Natural killer cell (primary cell): ENCODE results near the gene SLC49A3. TPM values are rescaled to one million over a fixed set of nuclear protein-coding genes. Genes with fewer than 3 reads are reported as not detected.

Experiments used
- ATAC-seq, 3 donors: fragments of 150-1000 bp in 2 of 3; fragments of 200-7000 bp in 1 of 3; cut with Tn5 transposase; 1 replicate in 1 of 3; 2 replicates in 2 of 3; pipeline ENCODE4 v1.10.0; 2021; ENCODE audit warnings: mild to moderate bottlenecking in 2 of 3, moderate library complexity in 2 of 3
- DNase-seq, 2 donors: peaks; one replicate each; pipeline versions ENCODE4 v3.0.0 to v3.0.0-alpha.2; 2013 to 2021; ENCODE audit warnings: mixed read lengths in 1 of 2
- H3K27ac ChIP-seq: one replicate; pipeline ENCODE4 v1.5.1; 2013; ENCODE audit warnings: mild to moderate bottlenecking, low read length
- H3K27me3 ChIP-seq: one replicate; pipeline ENCODE4 v1.6.1; 2013; ENCODE audit warnings: low read length; ENCODE audit not compliant: control insufficient read depth, insufficient read depth
- H3K36me3 ChIP-seq: one replicate; pipeline ENCODE4 v1.6.1; 2013; ENCODE audit warnings: low read length; ENCODE audit not compliant: control insufficient read depth, insufficient read depth
- H3K4me1 ChIP-seq: one replicate; pipeline ENCODE4 v1.6.1; 2013; ENCODE audit warnings: low read length; ENCODE audit not compliant: control insufficient read depth, insufficient read depth
- H3K4me3 ChIP-seq: one replicate; pipeline ENCODE4 v1.5.1; 2013; ENCODE audit warnings: low read length
- H3K9me3 ChIP-seq: one replicate; pipeline ENCODE4 v1.6.1; 2013; ENCODE audit warnings: low read length; ENCODE audit not compliant: control insufficient read depth, insufficient read depth
- H3K27ac Mint-ChIP-seq, 2 donors: one replicate each; pipeline ENCODE4 v1.8.0; 2022; ENCODE audit warnings: mild to moderate bottlenecking in 2 of 2, mixed read lengths in 2 of 2, moderate library complexity in 1 of 2
- H3K27me3 Mint-ChIP-seq, 2 donors: one replicate each; pipeline ENCODE4 v1.8.0; 2022; ENCODE audit warnings: low read depth in 2 of 2, mixed read lengths in 2 of 2
- H3K36me3 Mint-ChIP-seq: one replicate; pipeline ENCODE4 v1.8.0; 2022; ENCODE audit warnings: mixed read lengths
- H3K4me1 Mint-ChIP-seq, 2 donors: one replicate each; pipeline ENCODE4 v1.8.0; 2022; ENCODE audit warnings: mixed read lengths in 2 of 2
- H3K4me3 Mint-ChIP-seq: one replicate; pipeline ENCODE4 v1.8.0; 2022; ENCODE audit warnings: mild to moderate bottlenecking, moderate library complexity, mixed read lengths
- H3K9me3 Mint-ChIP-seq, 2 donors: one replicate each; pipeline ENCODE4 v1.8.0; 2022; ENCODE audit warnings: mixed read lengths in 2 of 2
- CTCF ChIP-seq: fragments of 200-600 bp; IDR thresholded peaks from one replicate; pipeline ENCODE4 v1.8.0; 2022; ENCODE audit warnings: antibody characterized with exemption
- WGBS: methylation state at CpG from one replicate; pipeline ENCODE4 v1.1.7; 2013; ENCODE audit warnings: missing lambda C conversion rate; ENCODE audit not compliant: insufficient coverage; 5-methylcytosine and 5-hydroxymethylcytosine counted together
- intact Hi-C: fragments of 100-400 bp; cut with micrococcal nuclease; formaldehyde crosslinking; loops from one replicate; pipeline ENCODE4 v1.14.2; 2022
- total RNA-seq, 4 donors: library from RNA; stranded (reverse); fragments of 120-200 nt in 1 of 4; gene quantifications; one replicate each; pipeline versions ENCODE4 v1.2.3 to v1.2.4, GENCODE V29; 2013 to 2022

SLC49A3 gene
- total RNA-seq, 3 donors from 2014 or later (not counting 1 experiment from before 2014, with no cell fraction given), result 10.0 to 14.9 (median 10.4) TPM

- ATAC-seq, result no peak
- peaks cover 22% of the 10 kb centered on the region for H3K4me1 ChIP-seq
- no peak overlapping the region for H3K4me3 ChIP-seq
- H3K27ac Mint-ChIP-seq, result peak overlapping the region; percentile 64 to 65
- no peaks in the 10 kb centered on the region for H3K9me3 ChIP-seq
- 51% methylated on average over 8 of the region's 9 CpGs for WGBS
- intact Hi-C loops, result no loop called here
- H3K4me1 Mint-ChIP-seq, result peaks cover 32 to 60% of the 10 kb centered on the region in 2 donors
- H3K27me3 Mint-ChIP-seq, result no peaks in the 10 kb centered on the region
- no peak for TF ChIP-seq CTCF
- no peaks in the 10 kb centered on the region for H3K36me3 ChIP-seq
- no peak overlapping the region for H3K27ac ChIP-seq
- no peak for DNase-seq
- H3K27me3 ChIP-seq, result no peaks in the 10 kb centered on the region
- H3K36me3 Mint-ChIP-seq, result no peaks in the 10 kb centered on the region
- H3K4me3 Mint-ChIP-seq, result no peak overlapping the region
- no peaks in the 10 kb centered on the region for H3K9me3 Mint-ChIP-seq
These were observed 24.1 kb upstream of the SLC49A3 start for GRCh38 chr4:712916-713632.

- no peak overlapping the region for H3K4me3 ChIP-seq
- Mint-ChIP-seq H3K4me1 (peaks cover 24 to 53% of the 10 kb centered on the region in 2 donors), H3K4me3 (no peak overlapping the region), H3K36me3 (no peaks in the 10 kb centered on the region), H3K27me3 (no peaks in the 10 kb centered on the region), H3K9me3 (no peaks in the 10 kb centered on the region), H3K27ac (peak overlapping the region in 1 of 2 donors; percentile 64)
- no peak for DNase-seq
- no peaks in the 10 kb centered on the region for H3K27me3 ChIP-seq
- no peaks in the 10 kb centered on the region for H3K9me3 ChIP-seq
- intact Hi-C loops, result no loop called here
- H3K4me1 ChIP-seq, result peaks cover 25% of the 10 kb centered on the region
- no peaks in the 10 kb centered on the region for H3K36me3 ChIP-seq
- 86% methylated on average over 3 of the region's 3 CpGs for WGBS
- H3K27ac ChIP-seq, result no peak overlapping the region
- ATAC-seq, result no peak
- TF ChIP-seq CTCF, result no peak
These were observed 23.1 kb upstream of the SLC49A3 start for GRCh38 chr4:712093-712492.

GRCh38 chr4:710916-711315, 22.0 kb upstream of the SLC49A3 start:
- TF ChIP-seq CTCF, result no peak
- Histone ChIP-seq H3K4me3 (no peak overlapping the region), H3K9me3 (no peaks in the 10 kb centered on the region), H3K36me3 (no peaks in the 10 kb centered on the region), H3K27me3 (no peaks in the 10 kb centered on the region), H3K4me1 (peaks cover 34% of the 10 kb centered on the region), H3K27ac (no peak overlapping the region)
- H3K4me1 Mint-ChIP-seq, result peaks cover 24 to 53% of the 10 kb centered on the region in 2 donors
- intact Hi-C loops, result no loop called here
- WGBS, result 94% methylated on average over 13 of the region's 13 CpGs
- no peak overlapping the region for H3K27ac Mint-ChIP-seq
- H3K4me3 Mint-ChIP-seq, result no peak overlapping the region
- H3K9me3 Mint-ChIP-seq, result no peaks in the 10 kb centered on the region
- H3K36me3 Mint-ChIP-seq, result no peaks in the 10 kb centered on the region
- ATAC-seq, result no peak
- no peak for DNase-seq
- H3K27me3 Mint-ChIP-seq, result no peaks in the 10 kb centered on the region

- 97% methylated on average over 9 of the region's 9 CpGs for WGBS
- H3K9me3 Mint-ChIP-seq, result no peaks in the 10 kb centered on the region
- peaks cover 20 to 53% of the 10 kb centered on the region in 2 donors for H3K4me1 Mint-ChIP-seq
- H3K36me3 Mint-ChIP-seq, result no peaks in the 10 kb centered on the region
- Histone ChIP-seq H3K4me3 (no peak overlapping the region), H3K27ac (no peak overlapping the region), H3K36me3 (no peaks in the 10 kb centered on the region), H3K4me1 (peaks cover 37% of the 10 kb centered on the region), H3K27me3 (no peaks in the 10 kb centered on the region), H3K9me3 (no peaks in the 10 kb centered on the region)
- peak overlapping the region; percentile 31 for H3K4me3 Mint-ChIP-seq
- ATAC-seq, result no peak
- peak overlapping the region; percentile 44 to 69 for H3K27ac Mint-ChIP-seq
- TF ChIP-seq CTCF, result no peak
- DNase-seq, result no peak
- H3K27me3 Mint-ChIP-seq, result no peaks in the 10 kb centered on the region
- intact Hi-C loops, result no loop called here
These were observed 21.2 kb upstream of the SLC49A3 start for GRCh38 chr4:710116-710515.
